ENCODE results near the gene ZBTB46. TPM values are rescaled to one million over a fixed set of nuclear protein-coding genes. Genes with fewer than 3 reads are reported as not detected.

ZBTB46 gene
- total RNA-seq, 1 donor from 2014 or later: 20.5 TPM

DNA sequence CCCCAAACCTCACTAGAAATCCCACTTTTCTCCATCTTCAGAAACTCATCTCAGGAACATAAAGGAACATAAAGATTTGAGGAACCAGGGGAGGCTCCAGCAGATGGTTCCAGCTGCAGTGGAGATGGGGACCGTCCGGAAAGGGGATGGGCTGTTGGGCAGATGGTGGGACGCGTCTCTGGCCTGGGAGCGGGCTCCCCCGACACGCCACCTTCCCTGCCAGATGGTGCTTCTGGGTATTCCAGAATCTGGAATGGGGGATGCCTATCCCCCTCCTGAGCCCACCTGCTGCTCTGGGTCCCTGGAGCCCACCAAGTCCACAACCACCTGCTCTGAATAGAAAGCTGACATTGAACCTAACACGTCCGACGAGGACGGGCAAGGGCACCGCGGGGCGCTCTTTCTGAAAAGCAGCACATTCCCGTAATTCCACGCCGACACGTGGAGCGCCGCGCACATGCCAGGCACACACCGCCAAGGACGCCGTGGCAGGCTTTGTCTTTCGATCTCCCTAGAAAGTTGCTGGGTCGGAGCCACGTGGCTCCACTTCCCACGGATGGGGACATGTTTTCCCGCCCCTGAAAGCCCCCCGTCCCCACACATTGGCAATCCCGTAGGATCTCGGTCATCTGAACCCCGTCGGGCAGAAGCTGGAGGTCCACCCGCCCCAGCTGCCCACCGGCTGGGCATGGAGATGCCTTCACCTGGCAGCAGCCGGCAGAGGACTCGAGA lies 64.2 kb downstream of the ZBTB46 start:
- Mint-ChIP-seq H3K4me3 (ENCODE audit: unreplicated experiment) (no peak overlapping the region), H3K27ac (ENCODE audit: unreplicated experiment) (no peak overlapping the region), H3K4me1 (ENCODE audit: unreplicated experiment) (no peaks in the 10 kb centered on the region)

DNA sequence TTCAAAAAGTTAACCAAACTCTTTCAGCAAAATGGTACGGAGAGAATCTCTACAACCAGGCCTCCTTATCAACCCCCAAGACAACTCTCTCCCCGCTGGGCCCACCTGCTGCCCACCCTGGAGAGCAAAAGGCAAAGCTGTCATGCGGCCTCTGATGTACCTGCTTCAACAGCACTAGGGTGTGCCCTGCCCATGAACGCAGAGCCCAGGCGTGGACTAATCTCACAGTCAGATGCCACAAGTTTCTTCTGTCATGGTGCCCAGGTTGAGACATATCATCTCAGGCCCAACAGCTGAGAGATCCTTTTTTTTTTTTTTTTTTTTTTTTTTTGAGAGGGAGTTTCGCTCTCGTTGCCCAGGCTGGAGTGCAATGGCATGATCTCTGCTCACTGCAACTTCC lies 65.2 kb downstream of the ZBTB46 start:
- Mint-ChIP-seq H3K27ac (ENCODE audit: unreplicated experiment) (no peak overlapping the region), H3K9me3 (ENCODE audit: unreplicated experiment) (no peaks in the 10 kb centered on the region), H3K36me3 (ENCODE audit: unreplicated experiment) (peaks cover 28% of the 10 kb centered on the region), H3K4me1 (ENCODE audit: unreplicated experiment) (no peaks in the 10 kb centered on the region), H3K27me3 (ENCODE audit: unreplicated experiment) (no peaks in the 10 kb centered on the region), H3K4me3 (ENCODE audit: unreplicated experiment) (no peak overlapping the region)
- DNase-seq (ENCODE audit: extremely low spot score, unreplicated experiment): no peak
- TF ChIP-seq, protein P1, sequence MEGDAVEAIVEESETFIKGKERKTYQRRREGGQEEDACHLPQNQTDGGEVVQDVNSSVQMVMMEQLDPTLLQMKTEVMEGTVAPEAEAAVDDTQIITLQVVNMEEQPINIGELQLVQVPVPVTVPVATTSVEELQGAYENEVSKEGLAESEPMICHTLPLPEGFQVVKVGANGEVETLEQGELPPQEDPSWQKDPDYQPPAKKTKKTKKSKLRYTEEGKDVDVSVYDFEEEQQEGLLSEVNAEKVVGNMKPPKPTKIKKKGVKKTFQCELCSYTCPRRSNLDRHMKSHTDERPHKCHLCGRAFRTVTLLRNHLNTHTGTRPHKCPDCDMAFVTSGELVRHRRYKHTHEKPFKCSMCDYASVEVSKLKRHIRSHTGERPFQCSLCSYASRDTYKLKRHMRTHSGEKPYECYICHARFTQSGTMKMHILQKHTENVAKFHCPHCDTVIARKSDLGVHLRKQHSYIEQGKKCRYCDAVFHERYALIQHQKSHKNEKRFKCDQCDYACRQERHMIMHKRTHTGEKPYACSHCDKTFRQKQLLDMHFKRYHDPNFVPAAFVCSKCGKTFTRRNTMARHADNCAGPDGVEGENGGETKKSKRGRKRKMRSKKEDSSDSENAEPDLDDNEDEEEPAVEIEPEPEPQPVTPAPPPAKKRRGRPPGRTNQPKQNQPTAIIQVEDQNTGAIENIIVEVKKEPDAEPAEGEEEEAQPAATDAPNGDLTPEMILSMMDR (IDR thresholded peaks at IDR 0.05): no peak

More for the DNA sequence above, 64.2 kb downstream of the ZBTB46 start:
- H3K9me3 Mint-ChIP-seq (ENCODE audit: unreplicated experiment): no peaks in the 10 kb centered on the region
- peaks cover 28% of the 10 kb centered on the region for H3K36me3 Mint-ChIP-seq (ENCODE audit: unreplicated experiment)
- TF ChIP-seq, protein P1 (IDR thresholded peaks at IDR 0.05): no peak
- DNase-seq (ENCODE audit: extremely low spot score, unreplicated experiment): no peak
- no peaks in the 10 kb centered on the region for H3K27me3 Mint-ChIP-seq (ENCODE audit: unreplicated experiment)

DNA sequence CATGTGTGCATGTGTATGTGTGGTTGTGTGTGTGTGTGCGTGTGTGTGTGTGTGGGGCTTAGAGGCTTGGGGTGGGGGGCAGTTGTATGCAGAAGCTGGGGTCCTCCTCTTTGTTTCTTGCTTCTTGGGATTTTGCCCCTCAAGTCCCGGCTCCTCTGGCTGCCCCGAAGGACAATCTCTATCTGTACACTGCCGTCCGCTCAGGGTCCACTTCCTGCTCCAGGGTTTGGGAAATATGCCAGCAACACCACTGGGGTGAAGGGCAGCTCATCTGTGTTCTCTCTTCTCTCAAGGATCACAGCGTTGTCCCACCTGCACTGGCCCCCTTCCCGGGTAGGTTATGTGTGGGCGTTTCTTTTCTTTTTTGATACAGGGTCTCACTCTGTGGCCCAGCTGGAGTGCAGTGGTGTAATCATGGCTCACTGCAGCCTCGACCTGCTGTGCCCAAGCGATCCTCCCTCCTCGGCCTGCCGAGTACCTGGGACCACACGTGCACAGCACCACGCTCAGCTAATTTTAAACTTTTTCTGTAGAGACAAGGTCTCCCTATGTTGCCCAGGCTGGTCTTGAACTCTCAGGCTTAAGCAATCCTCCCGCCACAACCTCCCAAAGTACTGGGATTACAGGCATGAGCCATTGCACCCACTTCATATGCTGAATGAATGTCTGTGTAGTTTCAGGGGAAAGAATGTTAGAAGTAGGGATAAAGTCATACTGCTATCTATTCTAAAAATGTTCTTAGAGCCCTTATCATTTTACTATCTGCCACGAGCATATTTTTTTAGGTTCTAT lies 65.8 kb downstream of the ZBTB46 start:
- Mint-ChIP-seq H3K27ac (ENCODE audit: unreplicated experiment) (no peak overlapping the region), H3K4me3 (ENCODE audit: unreplicated experiment) (no peak overlapping the region), H3K9me3 (ENCODE audit: unreplicated experiment) (no peaks in the 10 kb centered on the region), H3K36me3 (ENCODE audit: unreplicated experiment) (peaks cover 29% of the 10 kb centered on the region), H3K27me3 (ENCODE audit: unreplicated experiment) (no peaks in the 10 kb centered on the region), H3K4me1 (ENCODE audit: unreplicated experiment) (no peaks in the 10 kb centered on the region)
- TF ChIP-seq, protein P1 (IDR thresholded peaks at IDR 0.05): no peak
- DNase-seq (ENCODE audit: extremely low spot score, unreplicated experiment): no peak

DNA sequence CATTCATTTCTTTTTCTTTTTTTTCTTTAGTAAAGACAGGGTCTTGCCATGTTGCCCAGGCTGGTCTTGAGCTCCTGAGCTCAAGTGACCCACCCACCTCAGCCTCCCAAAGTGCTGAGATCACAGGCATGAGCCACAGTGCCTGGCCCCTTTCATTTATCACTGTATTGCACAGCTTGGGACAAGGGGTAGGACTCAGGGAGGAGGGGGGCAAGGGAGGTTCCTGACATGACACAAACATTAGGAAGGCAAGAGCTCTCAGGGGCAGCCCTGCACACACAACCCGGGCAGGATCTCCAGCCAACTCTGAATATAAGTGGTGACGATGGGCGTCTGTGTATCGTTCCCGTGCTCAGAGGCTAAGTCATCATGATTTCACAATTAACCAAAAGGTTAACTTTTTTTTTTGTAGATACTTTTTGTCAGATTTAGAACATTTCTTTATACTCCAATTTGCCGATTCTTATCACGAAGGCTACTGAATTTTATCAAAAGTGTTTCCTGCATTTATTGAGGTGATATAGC lies 71.6 kb downstream of the ZBTB46 start:
- H3K4me3 Mint-ChIP-seq (ENCODE audit: unreplicated experiment): no peak overlapping the region
- TF ChIP-seq, protein P1 (IDR thresholded peaks at IDR 0.05): no peak
- peaks cover 27% of the 10 kb centered on the region for H3K36me3 Mint-ChIP-seq (ENCODE audit: unreplicated experiment)
- H3K27me3 Mint-ChIP-seq (ENCODE audit: unreplicated experiment): no peaks in the 10 kb centered on the region
- H3K9me3 Mint-ChIP-seq (ENCODE audit: unreplicated experiment): no peaks in the 10 kb centered on the region
- no peaks in the 10 kb centered on the region for H3K4me1 Mint-ChIP-seq (ENCODE audit: unreplicated experiment)
- H3K27ac Mint-ChIP-seq (ENCODE audit: unreplicated experiment): no peak overlapping the region
- DNase-seq (ENCODE audit: extremely low spot score, unreplicated experiment): no peak

DNA sequence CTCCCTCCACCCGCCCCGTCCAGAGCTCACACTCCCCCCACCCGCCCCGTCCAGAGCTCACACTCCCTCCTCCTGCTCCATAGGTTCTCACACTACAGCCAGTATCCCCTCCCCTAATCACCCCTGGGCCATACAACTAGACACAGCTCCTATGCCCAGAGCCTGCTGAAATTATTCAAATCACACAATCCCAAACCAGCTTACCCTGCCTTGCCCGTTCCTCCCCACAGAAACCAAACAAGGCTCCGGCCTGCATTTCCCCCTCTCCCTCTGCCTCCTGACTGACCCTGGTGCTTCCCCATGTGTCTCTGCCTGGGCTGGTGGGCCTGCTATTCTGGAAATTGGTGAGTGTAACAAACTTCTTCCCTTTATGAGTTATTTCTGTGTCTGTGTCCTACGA lies 72.9 kb downstream of the ZBTB46 start:
- Mint-ChIP-seq H3K9me3 (ENCODE audit: unreplicated experiment) (no peaks in the 10 kb centered on the region), H3K36me3 (ENCODE audit: unreplicated experiment) (peaks cover 22% of the 10 kb centered on the region), H3K4me3 (ENCODE audit: unreplicated experiment) (no peak overlapping the region), H3K4me1 (ENCODE audit: unreplicated experiment) (no peaks in the 10 kb centered on the region), H3K27ac (ENCODE audit: unreplicated experiment) (no peak overlapping the region), H3K27me3 (ENCODE audit: unreplicated experiment) (no peaks in the 10 kb centered on the region)
- no peak for DNase-seq (ENCODE audit: extremely low spot score, unreplicated experiment)
- TF ChIP-seq, protein P1 (IDR thresholded peaks at IDR 0.05): no peak
